HL-60 (cell line): ENCODE data around the gene SMARCA4.

ENCODE experiments used
- GABPA ChIP-seq: IDR thresholded peaks from 2 replicates; pipeline ENCODE4 v1.6.1; 2012; ENCODE audit warnings: low read depth
- POLR2AphosphoS5 ChIP-seq: IDR thresholded peaks from 2 replicates; pipeline ENCODE4 v1.6.1; 2012; ENCODE audit warnings: low read depth
- SPI1 ChIP-seq: IDR thresholded peaks from 2 replicates; pipeline ENCODE4 v1.6.1; 2012; ENCODE audit warnings: low read depth, mild to moderate bottlenecking, borderline replicate concordance
- TF ChIP-seq, protein P1 (sequence below): IDR thresholded peaks from one replicate; pipeline ENCODE4 v1.5.1; 2011; ENCODE audit warnings: low read length, control low read depth, inconsistent platforms; ENCODE audit not compliant: insufficient read depth
- TF ChIP-seq, protein P2 (sequence below): IDR thresholded peaks from 2 replicates; pipeline ENCODE4 v1.6.1; 2012; ENCODE audit warnings: low read depth; ENCODE audit not compliant: insufficient replicate concordance

DNA sequence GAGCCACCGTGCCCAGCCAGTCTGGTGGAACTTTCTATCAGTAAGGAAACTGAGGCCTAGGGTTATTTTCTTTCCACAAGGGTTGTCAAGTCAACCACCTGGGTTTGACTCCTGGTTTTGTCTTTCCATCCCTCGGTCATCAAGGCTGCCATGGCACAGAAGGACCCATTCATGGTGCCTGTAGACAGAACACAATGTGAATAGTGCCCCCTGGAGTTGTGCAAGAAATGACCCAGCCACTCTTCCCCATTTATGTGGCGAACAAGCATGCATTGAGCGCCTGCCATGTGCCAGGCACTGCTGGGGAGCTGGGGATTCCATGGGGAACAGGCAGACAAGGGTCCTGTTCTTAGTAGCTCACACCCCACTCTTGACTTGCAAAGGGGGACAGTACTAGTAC lies 4.1 kb downstream of the SMARCA4 start:
- TF ChIP-seq POLR2AphosphoS5 (no peak), SPI1 (no peak), GABPA (no peak)
- TF ChIP-seq, protein P1, sequence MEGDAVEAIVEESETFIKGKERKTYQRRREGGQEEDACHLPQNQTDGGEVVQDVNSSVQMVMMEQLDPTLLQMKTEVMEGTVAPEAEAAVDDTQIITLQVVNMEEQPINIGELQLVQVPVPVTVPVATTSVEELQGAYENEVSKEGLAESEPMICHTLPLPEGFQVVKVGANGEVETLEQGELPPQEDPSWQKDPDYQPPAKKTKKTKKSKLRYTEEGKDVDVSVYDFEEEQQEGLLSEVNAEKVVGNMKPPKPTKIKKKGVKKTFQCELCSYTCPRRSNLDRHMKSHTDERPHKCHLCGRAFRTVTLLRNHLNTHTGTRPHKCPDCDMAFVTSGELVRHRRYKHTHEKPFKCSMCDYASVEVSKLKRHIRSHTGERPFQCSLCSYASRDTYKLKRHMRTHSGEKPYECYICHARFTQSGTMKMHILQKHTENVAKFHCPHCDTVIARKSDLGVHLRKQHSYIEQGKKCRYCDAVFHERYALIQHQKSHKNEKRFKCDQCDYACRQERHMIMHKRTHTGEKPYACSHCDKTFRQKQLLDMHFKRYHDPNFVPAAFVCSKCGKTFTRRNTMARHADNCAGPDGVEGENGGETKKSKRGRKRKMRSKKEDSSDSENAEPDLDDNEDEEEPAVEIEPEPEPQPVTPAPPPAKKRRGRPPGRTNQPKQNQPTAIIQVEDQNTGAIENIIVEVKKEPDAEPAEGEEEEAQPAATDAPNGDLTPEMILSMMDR = no peak
- TF ChIP-seq, protein P2, sequence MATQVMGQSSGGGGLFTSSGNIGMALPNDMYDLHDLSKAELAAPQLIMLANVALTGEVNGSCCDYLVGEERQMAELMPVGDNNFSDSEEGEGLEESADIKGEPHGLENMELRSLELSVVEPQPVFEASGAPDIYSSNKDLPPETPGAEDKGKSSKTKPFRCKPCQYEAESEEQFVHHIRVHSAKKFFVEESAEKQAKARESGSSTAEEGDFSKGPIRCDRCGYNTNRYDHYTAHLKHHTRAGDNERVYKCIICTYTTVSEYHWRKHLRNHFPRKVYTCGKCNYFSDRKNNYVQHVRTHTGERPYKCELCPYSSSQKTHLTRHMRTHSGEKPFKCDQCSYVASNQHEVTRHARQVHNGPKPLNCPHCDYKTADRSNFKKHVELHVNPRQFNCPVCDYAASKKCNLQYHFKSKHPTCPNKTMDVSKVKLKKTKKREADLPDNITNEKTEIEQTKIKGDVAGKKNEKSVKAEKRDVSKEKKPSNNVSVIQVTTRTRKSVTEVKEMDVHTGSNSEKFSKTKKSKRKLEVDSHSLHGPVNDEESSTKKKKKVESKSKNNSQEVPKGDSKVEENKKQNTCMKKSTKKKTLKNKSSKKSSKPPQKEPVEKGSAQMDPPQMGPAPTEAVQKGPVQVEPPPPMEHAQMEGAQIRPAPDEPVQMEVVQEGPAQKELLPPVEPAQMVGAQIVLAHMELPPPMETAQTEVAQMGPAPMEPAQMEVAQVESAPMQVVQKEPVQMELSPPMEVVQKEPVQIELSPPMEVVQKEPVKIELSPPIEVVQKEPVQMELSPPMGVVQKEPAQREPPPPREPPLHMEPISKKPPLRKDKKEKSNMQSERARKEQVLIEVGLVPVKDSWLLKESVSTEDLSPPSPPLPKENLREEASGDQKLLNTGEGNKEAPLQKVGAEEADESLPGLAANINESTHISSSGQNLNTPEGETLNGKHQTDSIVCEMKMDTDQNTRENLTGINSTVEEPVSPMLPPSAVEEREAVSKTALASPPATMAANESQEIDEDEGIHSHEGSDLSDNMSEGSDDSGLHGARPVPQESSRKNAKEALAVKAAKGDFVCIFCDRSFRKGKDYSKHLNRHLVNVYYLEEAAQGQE = no peak
